NCI-H128 (cell line): ENCODE data around the gene C5.
A peak's percentile ranks its signal among the peaks of the same experiment; 100 is the strongest.
"Not testable (repeated sequence)": the region's sequence is repeated elsewhere in the genome, so short reads cannot be mapped to it uniquely, and the experiment has no call there.

ENCODE experiments used
- DNase-seq: peaks from one replicate; lab custom pipeline; 2025; ENCODE audit not compliant: unreplicated experiment; lab: John Stamatoyannopoulos, UW

The C5 gene

GRCh38 chr9:120980951-120981350, 69.1 kb downstream of the C5 start:
- no peak for DNase-seq

GRCh38 chr9:120979797-120980196, 70.3 kb downstream of the C5 start:
- DNase-seq: no peak

GRCh38 chr9:120978987-120979386, 71.1 kb downstream of the C5 start:
- DNase-seq: no peak

GRCh38 chr9:120977321-120977720, 72.8 kb downstream of the C5 start:
- DNase-seq: no peak

- DNase-seq: no peak
Measured at GRCh38 chr9:120974921-120975320, 75.2 kb downstream of the C5 start.

GRCh38 chr9:120974181-120974580, 75.9 kb downstream of the C5 start:
- no peak for DNase-seq

- DNase-seq: no peak
Measured at GRCh38 chr9:120971938-120972337, 78.1 kb downstream of the C5 start.

- DNase-seq: not testable (repeated sequence)
Measured at GRCh38 chr9:120971471-120971870, 78.6 kb downstream of the C5 start.

- DNase-seq: no peak
Measured at GRCh38 chr9:120970244-120970643, 79.8 kb downstream of the C5 start.

GRCh38 chr9:120966013-120966369, 84.1 kb downstream of the C5 start:
- DNase-seq: no peak

- peak; percentile 45 for DNase-seq
Measured at GRCh38 chr9:120965344-120966012, 84.6 kb downstream of the C5 start.

- DNase-seq: no peak
Measured at GRCh38 chr9:120961936-120962335, 88.1 kb downstream of the C5 start.

GRCh38 chr9:120960001-120960400, 90.1 kb downstream of the C5 start:
- no peak for DNase-seq

- no peak for DNase-seq
Measured at GRCh38 chr9:120956862-120957261, 93.2 kb downstream of the C5 start.

GRCh38 chr9:120951960-120952618, 98.0 kb downstream of the C5 start:
- no peak for DNase-seq

- DNase-seq: no peak
Measured at GRCh38 chr9:120950421-120951388, 99.4 kb downstream of the C5 start.

GRCh38 chr9:120949290-120949689, 100.8 kb downstream of the C5 start:
- DNase-seq: no peak

GRCh38 chr9:120948824-120949223, 101.3 kb downstream of the C5 start:
- no peak for DNase-seq

- no peak for DNase-seq
Measured at GRCh38 chr9:120947222-120947621, 102.9 kb downstream of the C5 start.

- DNase-seq: no peak
Measured at GRCh38 chr9:120946259-120946658, 103.8 kb downstream of the C5 start.

GRCh38 chr9:120944948-120945347, 105.1 kb downstream of the C5 start:
- DNase-seq: no peak

GRCh38 chr9:120944434-120944843, 105.6 kb downstream of the C5 start:
- DNase-seq: no peak
